ENCODE measurements around the gene ALDH1A3.

ALDH1A3 gene

DNA sequence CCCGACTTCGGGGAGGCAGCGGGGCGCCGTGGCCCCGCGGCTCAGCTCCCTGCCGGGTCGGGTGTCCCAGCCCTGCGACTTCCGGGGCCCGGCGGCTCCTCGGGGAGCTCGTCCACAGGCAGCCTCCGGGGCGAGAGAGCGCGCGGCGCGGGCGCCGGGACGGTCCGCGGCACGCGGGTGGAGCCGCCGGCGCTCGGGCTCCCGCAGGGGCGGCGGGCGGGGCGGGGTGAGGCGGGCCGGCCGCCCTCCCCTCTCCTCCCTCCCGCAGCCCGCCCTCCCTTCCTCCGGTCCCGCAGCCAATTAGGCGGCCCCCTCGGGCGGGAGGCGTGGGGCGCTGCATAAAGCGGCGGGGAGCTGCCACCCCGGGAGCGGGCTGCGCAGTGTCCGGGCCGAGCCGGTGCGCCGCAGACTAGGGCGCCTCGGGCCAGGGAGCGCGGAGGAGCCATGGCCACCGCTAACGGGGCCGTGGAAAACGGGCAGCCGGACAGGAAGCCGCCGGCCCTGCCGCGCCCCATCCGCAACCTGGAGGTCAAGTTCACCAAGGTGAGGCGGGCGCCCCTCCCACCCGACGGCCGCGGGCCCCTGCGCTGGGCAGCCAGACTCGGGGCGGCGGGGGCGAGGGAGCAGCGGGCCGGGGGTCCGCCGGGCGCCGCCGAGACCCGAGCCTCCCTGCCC, at the start of gene ALDH1A3:
Gene ALDH1A3 (plus strand): TSS at position 368 of the 675 bp plus-strand sequence. CDS start 77 bp downstream, at position 445.
- peaks cover 10% of the 10 kb centered on the region for H3K4me1 Mint-ChIP-seq
- DNase-seq: peak; percentile 45
- no peak within 1 kb of the TSS for H3K27ac Mint-ChIP-seq
- CTCF ChIA-PET: interaction anchor here (0.9 kb wide), 1 partner anchor 137 kb away, joined by 3 read pairs; no protein-coding TSS in a partner anchor
- peak within 1 kb of the TSS; percentile 53 for H3K4me3 Mint-ChIP-seq
- peaks cover 84% of the 10 kb centered on the region for H3K27me3 Mint-ChIP-seq
- H3K36me3 Mint-ChIP-seq: no peaks in the 10 kb centered on the region
- no peaks in the 10 kb centered on the region for H3K9me3 Mint-ChIP-seq

DNA sequence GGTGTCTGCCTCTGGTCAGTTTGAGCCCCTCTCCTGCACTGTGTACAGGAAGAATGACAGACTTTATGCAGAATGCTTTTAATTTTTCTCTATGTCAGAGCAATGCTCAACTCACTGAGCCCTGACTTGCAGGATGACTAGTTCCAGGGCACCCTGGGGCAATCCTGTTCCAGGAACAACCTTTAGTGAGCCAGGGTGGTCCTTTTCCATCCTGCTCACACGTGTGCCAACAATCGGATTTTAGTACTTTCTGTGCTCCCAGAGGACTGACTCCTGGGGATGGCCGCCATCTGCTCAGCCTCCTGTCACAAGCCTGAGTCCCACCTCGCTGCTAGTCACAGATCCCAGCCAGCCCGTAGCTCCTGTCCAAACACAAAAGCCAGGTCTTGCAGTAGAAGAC, 48.2 kb upstream of the ALDH1A3 start:
- H3K4me3 Mint-ChIP-seq: no peak overlapping the region
- H3K4me1 Mint-ChIP-seq: no peaks in the 10 kb centered on the region
- no peak for DNase-seq
- H3K9me3 Mint-ChIP-seq: no peaks in the 10 kb centered on the region
- H3K27ac Mint-ChIP-seq: no peak overlapping the region
- CTCF ChIA-PET: no interaction called here
- peaks cover 27% of the 10 kb centered on the region for H3K27me3 Mint-ChIP-seq
- no peaks in the 10 kb centered on the region for H3K36me3 Mint-ChIP-seq

DNA sequence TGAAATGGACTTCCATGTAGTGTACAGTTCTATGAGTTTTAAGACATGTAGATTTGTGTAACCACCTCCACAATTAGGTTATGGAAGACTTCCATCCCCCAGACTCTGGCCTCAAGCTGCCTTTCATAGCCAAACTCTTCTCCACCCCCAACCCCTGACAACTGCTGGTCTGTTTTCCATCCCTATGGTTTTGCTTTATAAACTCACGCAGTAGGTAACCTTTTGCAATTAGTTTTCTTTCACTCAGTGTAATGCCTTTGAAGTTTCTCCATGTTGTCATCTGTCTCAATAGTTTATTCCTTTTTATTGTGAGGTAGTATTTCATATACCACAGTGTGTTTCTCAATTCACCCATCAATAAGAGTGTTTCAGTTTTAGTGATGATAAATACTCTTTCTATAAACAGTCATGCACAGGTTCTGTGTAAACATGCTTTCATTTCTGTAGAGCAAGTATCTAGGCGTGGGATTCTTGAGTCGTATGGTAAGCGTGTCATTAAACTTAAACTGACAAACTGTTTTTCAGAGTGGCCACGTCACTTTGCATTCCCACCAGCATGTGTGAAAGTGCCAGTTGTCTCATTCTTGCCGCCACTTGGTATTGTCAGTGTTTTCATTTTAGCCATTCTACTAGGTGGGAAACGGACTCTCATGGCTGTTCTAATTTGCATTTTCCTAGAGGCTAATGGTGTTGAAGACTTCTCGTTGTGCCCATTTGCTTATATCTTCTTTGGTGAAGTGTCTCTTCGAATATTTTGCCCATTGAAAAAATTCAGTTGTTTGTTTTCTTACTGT, 47.3 kb upstream of the ALDH1A3 start:
- Mint-ChIP-seq H3K36me3 (no peaks in the 10 kb centered on the region), H3K4me1 (no peaks in the 10 kb centered on the region), H3K9me3 (no peaks in the 10 kb centered on the region), H3K27me3 (peaks cover 31% of the 10 kb centered on the region), H3K27ac (no peak overlapping the region), H3K4me3 (no peak overlapping the region)
- DNase-seq: no peak
- CTCF ChIA-PET: no interaction called here

DNA sequence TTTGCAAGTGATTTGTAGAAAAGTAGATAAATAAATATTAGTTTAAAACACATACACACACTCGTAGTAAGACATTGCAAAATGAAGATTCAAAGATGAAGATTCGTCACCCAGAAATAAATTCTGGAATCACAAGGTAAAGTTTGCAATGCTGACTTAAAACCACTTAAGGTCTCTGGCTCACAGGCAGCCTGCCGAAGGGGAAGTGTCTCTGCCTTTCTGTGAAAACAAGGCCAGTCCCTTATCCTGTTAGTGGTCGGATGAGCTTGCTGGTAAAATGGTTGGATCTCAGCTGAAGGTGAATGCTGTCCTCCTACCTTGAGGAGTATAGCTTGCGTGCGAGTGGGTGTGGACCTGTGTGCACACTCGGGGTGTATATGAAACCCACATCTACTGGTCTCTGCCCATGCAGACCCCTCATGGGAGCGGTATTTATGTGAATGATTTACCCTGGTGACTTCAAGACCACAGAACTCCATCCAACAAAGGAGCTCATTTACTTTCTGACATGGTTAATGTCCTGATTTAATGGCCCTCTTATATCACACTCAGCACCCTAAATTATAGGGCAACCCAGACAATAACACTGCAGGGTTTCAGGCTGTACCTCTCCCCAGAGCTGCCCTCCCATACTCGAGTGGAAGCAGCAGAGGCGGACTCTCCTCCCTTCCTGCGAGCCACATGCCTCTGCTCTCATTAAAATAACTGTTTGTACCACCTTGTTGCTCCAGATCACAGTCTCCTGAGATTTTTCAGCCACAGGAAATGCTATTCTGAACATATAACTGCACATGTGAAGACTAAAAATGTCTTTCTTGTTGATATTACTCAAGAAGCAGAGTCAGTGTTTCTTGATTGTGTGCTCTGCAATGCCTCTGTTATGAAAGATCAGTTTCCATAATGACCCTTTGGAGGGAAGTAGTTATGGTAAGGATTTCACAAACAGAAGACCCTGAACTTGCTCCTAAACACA, 45.9 kb upstream of the ALDH1A3 start:
- DNase-seq: no peak
- peaks cover 27% of the 10 kb centered on the region for H3K27me3 Mint-ChIP-seq
- H3K9me3 Mint-ChIP-seq: no peaks in the 10 kb centered on the region
- no peak overlapping the region for H3K4me3 Mint-ChIP-seq
- H3K4me1 Mint-ChIP-seq: no peaks in the 10 kb centered on the region
- no peak overlapping the region for H3K27ac Mint-ChIP-seq
- H3K36me3 Mint-ChIP-seq: no peaks in the 10 kb centered on the region
- CTCF ChIA-PET: no interaction called here

DNA sequence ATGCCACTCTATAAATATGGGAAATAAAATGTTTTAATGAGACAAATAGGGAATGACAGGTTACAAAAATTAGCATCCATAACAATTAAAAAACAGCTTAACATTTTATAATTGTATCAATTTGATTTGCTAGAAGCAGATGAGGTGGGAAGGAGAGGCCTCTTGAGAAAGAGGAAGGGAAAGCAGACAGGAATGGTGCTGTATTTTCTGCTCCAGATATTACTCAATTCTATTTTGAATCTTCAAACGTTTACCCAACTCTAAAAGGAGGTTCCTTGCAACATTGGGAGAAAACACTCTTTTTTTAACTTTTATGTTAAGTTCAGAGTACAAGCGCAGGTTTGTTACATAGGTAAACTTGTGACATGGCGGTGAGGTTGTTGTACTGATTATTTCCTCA, 44.9 kb upstream of the ALDH1A3 start:
- Mint-ChIP-seq H3K27me3 (peaks cover 27% of the 10 kb centered on the region), H3K9me3 (no peaks in the 10 kb centered on the region), H3K4me1 (no peaks in the 10 kb centered on the region), H3K36me3 (no peaks in the 10 kb centered on the region), H3K4me3 (no peak overlapping the region), H3K27ac (no peak overlapping the region)
- no peak for DNase-seq
- CTCF ChIA-PET: no interaction called here

GRCh38 chr15:100835636-100836035, 44.0 kb upstream of the ALDH1A3 start:
- CTCF ChIA-PET: no interaction called here
- H3K4me1 Mint-ChIP-seq: no peaks in the 10 kb centered on the region
- no peak for DNase-seq
- H3K9me3 Mint-ChIP-seq: no peaks in the 10 kb centered on the region
- no peak overlapping the region for H3K27ac Mint-ChIP-seq
- H3K36me3 Mint-ChIP-seq: no peaks in the 10 kb centered on the region
- H3K4me3 Mint-ChIP-seq: no peak overlapping the region
- peaks cover 24% of the 10 kb centered on the region for H3K27me3 Mint-ChIP-seq

DNA sequence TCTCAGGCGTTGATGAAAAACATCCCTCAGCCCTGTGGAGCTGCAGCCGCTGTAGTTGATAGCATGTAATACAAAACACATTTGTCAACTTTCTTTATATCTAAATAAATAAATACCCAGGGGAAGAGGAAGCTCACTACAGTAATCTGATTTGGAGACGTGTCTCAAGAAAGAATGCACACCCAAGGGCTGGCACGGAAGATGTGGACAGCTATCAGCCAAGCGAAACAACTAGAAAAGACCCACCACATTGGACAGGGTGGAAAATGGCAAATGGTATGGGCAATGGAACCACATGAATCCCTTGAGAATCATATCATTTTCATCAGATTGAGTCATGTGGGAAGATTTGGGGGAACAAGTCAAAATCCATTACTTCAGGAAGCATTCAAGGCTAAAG, 43.1 kb upstream of the ALDH1A3 start:
- Mint-ChIP-seq H3K4me1 (no peaks in the 10 kb centered on the region), H3K4me3 (no peak overlapping the region), H3K27ac (no peak overlapping the region), H3K9me3 (no peaks in the 10 kb centered on the region), H3K36me3 (no peaks in the 10 kb centered on the region), H3K27me3 (peaks cover 17% of the 10 kb centered on the region)
- DNase-seq: no peak
- CTCF ChIA-PET: no interaction called here

- Mint-ChIP-seq H3K4me1 (no peaks in the 10 kb centered on the region), H3K4me3 (no peak overlapping the region), H3K27ac (no peak overlapping the region), H3K36me3 (no peaks in the 10 kb centered on the region), H3K9me3 (no peaks in the 10 kb centered on the region), H3K27me3 (peaks cover 13% of the 10 kb centered on the region)
- DNase-seq: no peak
- CTCF ChIA-PET: no interaction called here
Measured at GRCh38 chr15:100841426-100841825, 38.2 kb upstream of the ALDH1A3 start.

GRCh38 chr15:100842756-100843730, 36.6 kb upstream of the ALDH1A3 start:
- no peak for DNase-seq
- CTCF ChIA-PET: interaction anchor here (0.6 to 0.7 kb wide), 3 partner anchors 30 to 189 kb away, joined by 3 to 4 read pairs (median 4); no protein-coding TSS in a partner anchor
- H3K27ac Mint-ChIP-seq: no peak overlapping the region

GRCh38 chr15:100844167-100844566, 35.5 kb upstream of the ALDH1A3 start:
- peaks cover 2% of the 10 kb centered on the region for H3K4me1 Mint-ChIP-seq
- no peak overlapping the region for H3K4me3 Mint-ChIP-seq
- CTCF ChIA-PET: no interaction called here
- no peaks in the 10 kb centered on the region for H3K36me3 Mint-ChIP-seq
- peaks cover 29% of the 10 kb centered on the region for H3K27me3 Mint-ChIP-seq
- no peak overlapping the region for H3K27ac Mint-ChIP-seq
- no peaks in the 10 kb centered on the region for H3K9me3 Mint-ChIP-seq
- DNase-seq: no peak

More at GRCh38 chr15:100842756-100843730, 36.6 kb upstream of the ALDH1A3 start:
- no peaks in the 10 kb centered on the region for H3K36me3 Mint-ChIP-seq
- no peaks in the 10 kb centered on the region for H3K4me1 Mint-ChIP-seq
- no peak overlapping the region for H3K4me3 Mint-ChIP-seq
- H3K27me3 Mint-ChIP-seq: peaks cover 18% of the 10 kb centered on the region
- no peaks in the 10 kb centered on the region for H3K9me3 Mint-ChIP-seq

GRCh38 chr15:100844778-100845177, 34.9 kb upstream of the ALDH1A3 start:
- Mint-ChIP-seq H3K9me3 (no peaks in the 10 kb centered on the region), H3K4me3 (no peak overlapping the region), H3K36me3 (no peaks in the 10 kb centered on the region), H3K27ac (no peak overlapping the region), H3K4me1 (peaks cover 5% of the 10 kb centered on the region), H3K27me3 (peaks cover 35% of the 10 kb centered on the region)
- no peak for DNase-seq
- CTCF ChIA-PET: no interaction called here

DNA sequence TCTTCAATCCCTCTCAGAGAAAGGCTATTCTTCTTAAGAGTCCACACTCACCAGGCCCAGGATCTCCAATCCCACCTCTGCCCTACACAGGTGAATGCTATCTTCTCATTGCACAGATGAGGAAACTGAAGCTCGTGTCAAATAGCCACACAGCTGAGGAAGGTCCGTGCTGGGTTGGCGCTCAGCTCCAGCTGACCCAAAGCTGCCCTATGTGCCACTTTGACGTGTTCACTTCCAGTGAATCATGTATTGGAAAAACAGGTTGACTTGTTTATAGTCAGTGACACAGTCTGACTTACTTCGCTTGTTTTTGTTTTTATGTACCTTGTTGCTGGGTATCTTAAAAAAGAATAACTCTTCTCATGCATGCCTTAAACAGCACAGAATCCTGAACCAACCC, 32.4 kb upstream of the ALDH1A3 start:
- H3K9me3 Mint-ChIP-seq: no peaks in the 10 kb centered on the region
- peaks cover 36% of the 10 kb centered on the region for H3K27me3 Mint-ChIP-seq
- H3K4me3 Mint-ChIP-seq: no peak overlapping the region
- no peak for DNase-seq
- H3K4me1 Mint-ChIP-seq: peaks cover 5% of the 10 kb centered on the region
- no peak overlapping the region for H3K27ac Mint-ChIP-seq
- CTCF ChIA-PET: no interaction called here
- H3K36me3 Mint-ChIP-seq: no peaks in the 10 kb centered on the region

Measured in activated naive CD4-positive, alpha-beta T cell treated with anti-CD3 and anti-CD28 coated beads, Interleukin-2, amount 10 ng/mL, durations not matched to agents 7 days and 5 days (primary cell).